ENCODE measurements around the gene CEMP1. TPM values are rescaled to one million over a fixed set of nuclear protein-coding genes. Genes with fewer than 3 reads are reported as not detected.
A peak's percentile ranks its signal among the peaks of the same experiment; 100 is the strongest.

CEMP1 gene
- total RNA-seq, 1 experiment from 2014 or later, result not detected

- peaks cover 15% of the 10 kb centered on the region for H3K23me2 ChIP-seq (ENCODE audit: insufficient read length, low read depth, low read length, poor library complexity, severe bottlenecking)
- H3K4me3 Mint-ChIP-seq, result peak overlapping the region; percentile 78 to 79
- H3K27me3 Mint-ChIP-seq (ENCODE audit: low read depth), result no peaks in the 10 kb centered on the region; the same call in 1 of the 2 replicates
- no peak overlapping the region for H2AFZ ChIP-seq (ENCODE audit: low read length)
- no peak overlapping the region for H3K4ac ChIP-seq (ENCODE audit: low read depth, low read length)
- WGBS (ENCODE audit: extremely low coverage, insufficient read length, low lambda C conversion rate), result no CpG with 5 or more reads among the region's 39 CpGs
- H4K8ac ChIP-seq (replicated peaks; ENCODE audit: insufficient read length, low read depth, low read length), result no peak overlapping the region
- no peak overlapping the region for H3K23ac ChIP-seq (ENCODE audit: insufficient read length, low read depth, low read length)
- no peak overlapping the region for H2BK12ac ChIP-seq (ENCODE audit: insufficient read length, low read depth, low read length)
- no peak overlapping the region for H3K27ac ChIP-seq (ENCODE audit: insufficient read length, low read depth, low read length)
- no peaks in the 10 kb centered on the region for H4K20me1 ChIP-seq (ENCODE audit: control insufficient read depth, insufficient read depth, insufficient read length)
- no peak overlapping the region for H2BK5ac ChIP-seq (ENCODE audit: insufficient read length, low read length)
- no peak overlapping the region for H2BK20ac ChIP-seq (ENCODE audit: low read depth, low read length, poor library complexity, severe bottlenecking)
- H2BK15ac ChIP-seq (ENCODE audit: low read depth, low read length), result no peak overlapping the region
- no peaks in the 10 kb centered on the region for H3K9me3 ChIP-seq (ENCODE audit: control insufficient read depth, low read depth, low read length)
- H3K18ac ChIP-seq (ENCODE audit: insufficient read length, low read depth, low read length), result no peak overlapping the region
- peaks cover 36% of the 10 kb centered on the region; the same call in 1 of the 2 replicates for H3K79me2 ChIP-seq (ENCODE audit: insufficient read depth, low read length)
- H3K27ac Mint-ChIP-seq, result peak overlapping the region; percentile 89 to 97 (median 95); a peak in 5 of 7 replicates
- H3K4me1 ChIP-seq (ENCODE audit: insufficient read depth, low read length), result no peaks in the 10 kb centered on the region
- no peak overlapping the region for H3K56ac ChIP-seq (ENCODE audit: insufficient read length, low read depth, low read length)
- H4K91ac ChIP-seq (ENCODE audit: insufficient read length, low read depth, low read length), result no peak overlapping the region
- H3K9ac ChIP-seq (ENCODE audit: extremely low read depth, insufficient read length, low read length), result no peak overlapping the region
- H4K5ac ChIP-seq (ENCODE audit: insufficient read length, low read depth, low read length), result no peak overlapping the region
- H3K4me2 ChIP-seq (ENCODE audit: insufficient read depth, insufficient read length, low read length), result no peak overlapping the region
- H2BK120ac ChIP-seq (ENCODE audit: low read depth, low read length, poor library complexity, severe bottlenecking), result no peak overlapping the region
- no peak overlapping the region for H2AK5ac ChIP-seq (ENCODE audit: insufficient read length, low read length)
- peaks cover 9% of the 10 kb centered on the region for H3K79me1 ChIP-seq (ENCODE audit: insufficient read depth, low read depth, low read length, poor library complexity, severe bottlenecking)
- no peak overlapping the region for H3K14ac ChIP-seq (ENCODE audit: insufficient read depth, low read length)
- DNase-seq, result peak; percentile 46
- no peak overlapping the region for H3T11ph ChIP-seq (ENCODE audit: low read length)
- no peaks in the 10 kb centered on the region for H3K9me3 Mint-ChIP-seq
- peaks cover 27 to 36% of the 10 kb centered on the region in 2 experiments for H3K4me1 Mint-ChIP-seq
- TF ChIP-seq CTCF (conservative IDR thresholded peaks at IDR 0.05), result no peak
- H3K36me3 Mint-ChIP-seq (ENCODE audit: insufficient read depth in 1 of 3, low read depth in 3 of 3), result peaks cover 5 to 34% (median 19%) of the 10 kb centered on the region in 3 experiments; a peak in 6 of 7 replicates
- no peaks in the 10 kb centered on the region for H3K27me3 ChIP-seq (ENCODE audit: insufficient read depth, low read length)
Measured at GRCh38 chr16:2518823-2519710, 12.1 kb downstream of the CEMP1 start.
